Astrocyte (in vitro differentiated cells and primary cell): Measurements from ENCODE around the gene UBE4A. TPM values are rescaled to one million over a fixed set of nuclear protein-coding genes. Genes with fewer than 3 reads are reported as not detected.
"Not testable (repeated sequence)": the region's sequence is repeated elsewhere in the genome, so short reads cannot be mapped to it uniquely, and the experiment has no call there.

ENCODE experiments used
- DNase-seq: peaks from one replicate; pipeline ENCODE4 v3.0.0-alpha.2; 2010; ENCODE audit warnings: low read depth
- FAIRE-seq: peaks from 2 replicates; lab custom pipeline; 2011; peaks lifted over from hg19 to GRCh38; lab: Jason Lieb, UNC
- H2AFZ ChIP-seq: 2 replicates; pipeline ENCODE4 v1.6.0; 2012; ENCODE audit warnings: low read depth, low read length, inconsistent platforms
- H3K27ac ChIP-seq: 2 replicates; pipeline ENCODE4 v1.5.1; 2011; ENCODE audit warnings: low read depth, low read length, inconsistent platforms
- H3K27me3 ChIP-seq: 2 replicates; pipeline ENCODE4 v1.6.0; 2011; ENCODE audit warnings: low read length, inconsistent platforms; ENCODE audit not compliant: insufficient read depth
- H3K36me3 ChIP-seq: 2 replicates; pipeline ENCODE4 v1.5.1; 2011; ENCODE audit warnings: low read length, inconsistent platforms; ENCODE audit not compliant: insufficient read depth
- H3K4me1 ChIP-seq: 2 replicates; pipeline ENCODE4 v1.5.1; 2011; ENCODE audit warnings: low read length, inconsistent platforms; ENCODE audit not compliant: insufficient read depth
- H3K4me2 ChIP-seq: 2 replicates; pipeline ENCODE4 v1.6.0; 2012; ENCODE audit warnings: low read length, inconsistent platforms
- H3K4me3 ChIP-seq: 2 replicates; pipeline ENCODE4 v1.5.1; 2011; ENCODE audit warnings: low read depth, mild to moderate bottlenecking, low read length, inconsistent platforms; ENCODE audit not compliant: insufficient read depth
- H3K79me2 ChIP-seq: 2 replicates; pipeline ENCODE4 v1.6.0; 2012; ENCODE audit warnings: mild to moderate bottlenecking, low read length, inconsistent platforms; ENCODE audit not compliant: insufficient read depth
- H3K9ac ChIP-seq: 2 replicates; pipeline ENCODE4 v1.6.0; 2012; ENCODE audit warnings: mild to moderate bottlenecking, low read length, inconsistent platforms
- H3K9me3 ChIP-seq: 2 replicates; pipeline ENCODE4 v1.5.1; 2012; ENCODE audit warnings: low read depth, mild to moderate bottlenecking, low read length, inconsistent platforms; ENCODE audit not compliant: insufficient read depth
- H4K20me1 ChIP-seq: 2 replicates; pipeline ENCODE4 v1.6.0; 2012; ENCODE audit warnings: low read length, inconsistent platforms; ENCODE audit not compliant: insufficient read depth
- H3K27ac Mint-ChIP-seq: one replicate; pipeline ENCODE4 v1.8.0; 2021; ENCODE audit warnings: mild to moderate bottlenecking, mixed read lengths; ENCODE audit not compliant: unreplicated experiment
- H3K27me3 Mint-ChIP-seq: one replicate; pipeline ENCODE4 v1.8.0; 2021; ENCODE audit warnings: low read depth, mixed read lengths; ENCODE audit not compliant: unreplicated experiment
- H3K36me3 Mint-ChIP-seq: one replicate; pipeline ENCODE4 v1.8.0; 2021; ENCODE audit warnings: low read depth, mixed read lengths; ENCODE audit not compliant: unreplicated experiment
- H3K4me1 Mint-ChIP-seq: one replicate; pipeline ENCODE4 v1.8.0; 2021; ENCODE audit warnings: low read depth, mixed read lengths; ENCODE audit not compliant: unreplicated experiment
- H3K4me3 Mint-ChIP-seq: one replicate; pipeline ENCODE4 v1.8.0; 2021; ENCODE audit warnings: mild to moderate bottlenecking, moderate library complexity, mixed read lengths; ENCODE audit not compliant: unreplicated experiment
- H3K9me3 Mint-ChIP-seq: one replicate; pipeline ENCODE4 v1.8.0; 2021; ENCODE audit warnings: mild to moderate bottlenecking, mixed read lengths; ENCODE audit not compliant: unreplicated experiment
- CTCF ChIP-seq: IDR thresholded peaks from 2 replicates; pipeline ENCODE4 v1.5.1; 2011; ENCODE audit warnings: low read depth, mild to moderate bottlenecking, inconsistent platforms, low read length, moderate library complexity; ENCODE audit not compliant: insufficient read depth
- EZH2 ChIP-seq: IDR thresholded peaks from 2 replicates; pipeline ENCODE4 v1.6.1; 2012; ENCODE audit warnings: mild to moderate bottlenecking, low read length, inconsistent platforms; ENCODE audit not compliant: insufficient read depth
- total RNA-seq: library from RNA; stranded (reverse); gene quantifications from 2 replicates; pipeline ENCODE4 v1.2.1, GENCODE V29; 2021

UBE4A gene
- total RNA-seq, 1 donor from 2014 or later: 38.8 TPM

GRCh38 chr11:118401880-118402590, 42.6 kb downstream of the UBE4A start:
- DNase-seq (peak; percentile 88), FAIRE-seq (no peak)
- Histone ChIP-seq H3K79me2 (peaks cover 57% of the 10 kb centered on the region), H3K9me3 (no peaks in the 10 kb centered on the region), H3K9ac (peak overlapping the region; percentile 91), H3K27me3 (no peaks in the 10 kb centered on the region), H2AFZ (peak overlapping the region; percentile 89), H4K20me1 (peaks cover 42% of the 10 kb centered on the region), H3K27ac (peak overlapping the region; percentile 86), H3K4me3 (peak overlapping the region; percentile 95), H3K4me2 (peak overlapping the region; percentile 92), H3K36me3 (peaks cover 10% of the 10 kb centered on the region), H3K4me1 (peaks cover 7% of the 10 kb centered on the region)
- Mint-ChIP-seq H3K9me3 (no peaks in the 10 kb centered on the region), H3K36me3 (no peaks in the 10 kb centered on the region), H3K27ac (peak overlapping the region; percentile 98), H3K27me3 (no peaks in the 10 kb centered on the region), H3K4me3 (peak overlapping the region; percentile 88), H3K4me1 (peaks cover 4% of the 10 kb centered on the region)
- TF ChIP-seq EZH2 (no peak), CTCF (no peak)

- not testable (repeated sequence) for H3K36me3 ChIP-seq, H3K9me3 Mint-ChIP-seq, DNase-seq, H3K36me3 Mint-ChIP-seq, H3K9me3 ChIP-seq, H2AFZ ChIP-seq, H3K4me1 ChIP-seq, H3K27me3 Mint-ChIP-seq, FAIRE-seq, H3K27me3 ChIP-seq, H3K4me1 Mint-ChIP-seq
- H3K4me3 ChIP-seq: peak overlapping the region; percentile 95
- H4K20me1 ChIP-seq: peaks cover 45% of the 10 kb centered on the region
- peak overlapping the region; percentile 92 for H3K4me2 ChIP-seq
- Mint-ChIP-seq H3K27ac (peak overlapping the region; percentile 30), H3K4me3 (peak overlapping the region; percentile 88)
- peak overlapping the region; percentile 86 for H3K27ac ChIP-seq
- peak overlapping the region; percentile 91 for H3K9ac ChIP-seq
- H3K79me2 ChIP-seq: peaks cover 62% of the 10 kb centered on the region
Measured at GRCh38 chr11:118402594-118402993, 43.2 kb downstream of the UBE4A start.

GRCh38 chr11:118406599-118407166, 47.3 kb downstream of the UBE4A start:
- Histone ChIP-seq H3K4me1 (peaks cover 7% of the 10 kb centered on the region), H3K4me2 (no peak overlapping the region), H3K9ac (no peak overlapping the region), H3K27me3 (no peaks in the 10 kb centered on the region), H3K9me3 (no peaks in the 10 kb centered on the region), H4K20me1 (peaks cover 54% of the 10 kb centered on the region), H3K79me2 (peaks cover 70% of the 10 kb centered on the region), H3K4me3 (no peak overlapping the region), H3K36me3 (peaks cover 10% of the 10 kb centered on the region), H3K27ac (no peak overlapping the region), H2AFZ (no peak overlapping the region)
- no peaks in the 10 kb centered on the region for H3K27me3 Mint-ChIP-seq
- H3K4me3 Mint-ChIP-seq: no peak overlapping the region
- no peak for TF ChIP-seq CTCF
- no peak for TF ChIP-seq EZH2
- H3K36me3 Mint-ChIP-seq: peaks cover 5% of the 10 kb centered on the region
- H3K27ac Mint-ChIP-seq: no peak overlapping the region
- no peak for FAIRE-seq
- peak; percentile 8 for DNase-seq
- peaks cover 4% of the 10 kb centered on the region for H3K4me1 Mint-ChIP-seq
- no peaks in the 10 kb centered on the region for H3K9me3 Mint-ChIP-seq
